ENCODE results near the gene SORCS2.

The SORCS2 gene

DNA sequence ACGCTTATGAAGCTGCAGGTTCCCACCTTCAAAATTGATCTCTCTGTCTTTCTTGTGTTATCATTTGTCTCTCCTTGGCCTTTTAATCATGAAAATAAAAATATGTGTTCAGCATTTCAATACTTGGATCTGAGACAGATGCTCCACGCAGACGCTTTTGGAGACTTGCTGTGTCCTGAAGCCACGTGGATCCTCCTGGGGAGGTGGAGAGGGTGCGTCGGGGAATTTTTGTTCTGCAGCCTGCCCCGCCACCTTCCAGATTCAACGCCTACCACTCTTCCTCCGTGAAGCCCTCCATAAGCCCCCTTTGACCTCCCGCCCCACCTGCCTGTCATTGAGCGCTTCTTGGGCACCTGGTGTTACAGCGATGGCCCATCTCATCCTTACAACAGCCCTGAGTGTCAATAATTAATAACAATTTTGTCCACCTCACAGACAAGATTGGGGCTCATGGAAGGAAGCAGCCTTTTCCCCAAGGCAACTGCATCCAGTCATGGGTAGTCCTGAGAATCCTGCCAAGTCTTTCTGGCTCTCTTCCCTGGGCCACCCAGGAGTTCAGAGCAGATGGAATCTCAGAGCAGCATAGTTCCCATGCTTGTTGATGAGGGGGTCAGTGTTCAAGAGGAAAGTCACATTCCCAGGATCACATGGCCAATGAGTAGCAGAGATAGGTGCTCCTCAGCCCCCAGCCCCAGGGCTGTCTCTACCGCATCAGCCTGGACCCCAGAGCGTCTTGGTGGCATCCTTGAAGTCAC is 415.0 kb downstream of the SORCS2 start:
- DNase-seq = no peak

DNA sequence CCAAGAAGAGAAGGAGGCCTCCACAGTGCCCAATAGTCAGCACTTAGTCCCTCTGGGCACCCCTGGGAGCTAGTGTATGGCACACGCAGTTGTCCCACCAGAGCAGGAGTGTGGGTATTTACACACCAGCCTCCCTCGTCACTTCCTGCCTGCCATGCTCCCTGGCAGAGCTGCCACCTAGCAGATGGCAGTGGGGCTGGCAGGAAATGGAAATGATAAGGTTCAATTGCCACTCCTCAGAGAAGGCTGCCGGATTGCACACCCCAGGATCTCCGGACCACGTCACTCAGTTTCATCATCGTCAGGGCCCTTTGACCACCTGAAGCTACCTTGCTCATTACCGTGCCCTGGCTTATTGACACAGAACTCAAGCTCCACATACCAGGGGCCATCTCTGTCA is 415.7 kb downstream of the SORCS2 start:
- DNase-seq = no peak

DNA sequence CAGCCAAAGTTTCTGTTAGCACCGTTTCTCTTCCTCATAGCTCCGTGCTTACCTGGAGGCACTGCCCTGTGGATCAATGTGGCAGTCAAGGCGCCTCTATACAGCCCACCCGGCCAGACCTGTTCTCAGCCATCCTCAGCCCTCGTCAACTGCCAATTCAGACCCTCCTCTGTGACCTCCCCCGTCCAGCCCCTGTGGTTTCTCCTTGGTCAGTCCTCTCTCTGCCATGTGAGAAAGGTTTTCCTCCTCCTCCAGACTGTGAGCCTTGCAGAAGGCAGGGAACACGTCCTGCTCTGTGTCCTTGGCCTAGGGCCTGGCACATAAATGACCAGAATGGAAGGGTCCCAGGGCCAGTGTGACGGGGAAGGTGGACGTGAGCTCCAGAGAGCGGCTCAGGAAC is 417.0 kb downstream of the SORCS2 start:
- no peak for DNase-seq

DNA sequence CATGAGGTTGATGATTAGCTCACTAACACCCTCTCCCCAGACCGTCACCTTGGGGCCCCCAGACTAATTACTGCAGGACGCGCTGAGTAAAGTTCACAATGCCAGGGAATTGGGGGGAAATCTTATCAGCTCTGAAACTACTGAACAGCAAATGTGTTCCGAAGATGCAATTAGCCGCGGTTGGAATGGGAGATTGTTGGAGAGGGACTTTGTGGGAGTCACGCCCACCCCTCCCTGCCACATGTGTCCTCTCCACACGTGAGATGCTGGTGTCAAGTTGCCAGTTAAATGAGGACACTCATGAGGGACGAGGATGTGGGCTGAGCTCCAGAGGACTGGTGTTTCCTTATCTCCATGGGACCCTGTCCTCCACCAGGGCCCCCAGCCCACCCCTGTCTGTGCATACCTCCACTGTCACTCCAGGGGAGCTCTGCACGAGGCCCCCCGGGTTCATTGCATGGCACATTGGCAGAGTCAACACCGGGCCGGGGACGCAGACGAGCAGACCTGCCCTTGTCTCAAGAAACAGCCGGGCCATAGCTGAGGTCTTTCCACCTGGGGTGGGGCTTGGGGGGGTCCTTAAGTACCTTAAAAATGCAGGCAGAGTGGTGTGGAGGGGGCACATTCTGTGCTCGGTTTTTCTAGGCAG is 417.8 kb downstream of the SORCS2 start:
- no peak for DNase-seq

DNA sequence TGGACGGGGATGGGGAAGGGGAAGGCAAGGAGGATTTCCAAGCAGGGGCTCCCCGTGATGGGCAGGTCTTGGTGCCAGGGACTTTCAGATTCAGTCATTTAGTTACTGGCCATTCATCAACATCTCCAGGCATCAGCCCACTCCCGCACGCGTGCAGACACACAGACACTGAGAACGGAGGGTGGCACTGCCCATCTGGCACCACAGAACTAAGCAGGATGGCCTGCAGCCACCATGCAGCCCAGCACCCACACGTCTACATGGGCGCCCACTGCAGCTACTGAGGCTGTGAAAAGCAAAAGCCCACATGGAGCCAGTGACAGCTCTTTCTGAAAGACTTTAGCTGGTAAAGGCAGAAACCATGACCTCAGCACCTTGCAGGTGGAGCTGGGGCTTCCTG is 418.5 kb downstream of the SORCS2 start:
- DNase-seq = no peak

DNA sequence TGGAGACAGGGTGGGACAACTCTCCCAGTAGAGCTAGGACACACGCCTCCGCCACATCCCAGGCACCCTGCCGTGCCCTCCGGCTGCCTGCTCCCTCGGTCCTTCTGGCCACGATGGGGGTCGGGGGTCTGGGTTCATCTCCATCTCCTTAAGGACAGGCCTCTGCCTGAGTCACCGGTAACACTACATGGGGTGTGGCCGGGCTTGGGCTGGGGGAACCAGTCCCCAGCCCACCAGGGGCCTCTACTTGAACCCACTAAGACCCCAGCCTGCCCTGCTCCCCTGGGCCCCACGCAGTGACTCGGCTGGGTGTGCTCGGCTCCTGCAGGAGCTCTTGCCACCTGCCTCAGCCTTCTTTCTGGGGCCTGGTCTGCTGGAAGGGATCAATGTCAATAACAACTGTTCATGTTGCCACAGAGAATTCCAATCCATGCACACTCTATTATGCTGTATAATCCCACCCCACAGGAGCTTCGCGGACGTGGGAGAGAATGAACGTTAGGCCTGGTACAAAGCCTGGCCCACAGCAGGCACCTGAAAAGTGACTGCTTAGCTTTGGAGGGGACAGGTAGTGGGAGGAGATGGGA is 420.1 kb downstream of the SORCS2 start:
- DNase-seq = no peak

DNA sequence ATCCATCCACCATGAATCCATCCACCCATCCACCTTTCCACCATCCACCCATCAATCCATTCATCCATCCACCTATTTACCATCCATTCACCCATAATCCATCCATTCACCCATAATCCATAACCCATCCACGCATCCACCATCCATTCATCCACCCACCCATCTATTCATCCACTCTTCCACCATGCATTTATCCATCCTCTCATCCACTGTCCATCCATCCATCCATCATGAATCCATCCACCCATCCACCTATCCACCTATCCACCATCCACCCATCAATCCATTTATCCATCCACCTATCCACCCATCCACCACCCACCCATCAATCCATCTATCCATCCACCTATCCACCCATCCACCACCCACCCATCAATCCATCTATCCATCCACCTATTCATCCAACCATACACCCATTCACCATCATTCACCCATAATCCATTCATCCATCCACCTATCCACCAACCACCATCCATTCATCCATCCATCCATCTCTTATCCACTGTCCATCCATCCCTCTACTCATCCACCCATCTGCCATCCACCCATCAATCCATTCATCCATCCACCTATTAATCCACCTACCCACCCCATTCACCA is 422.1 kb downstream of the SORCS2 start:
- no peak for DNase-seq

DNA sequence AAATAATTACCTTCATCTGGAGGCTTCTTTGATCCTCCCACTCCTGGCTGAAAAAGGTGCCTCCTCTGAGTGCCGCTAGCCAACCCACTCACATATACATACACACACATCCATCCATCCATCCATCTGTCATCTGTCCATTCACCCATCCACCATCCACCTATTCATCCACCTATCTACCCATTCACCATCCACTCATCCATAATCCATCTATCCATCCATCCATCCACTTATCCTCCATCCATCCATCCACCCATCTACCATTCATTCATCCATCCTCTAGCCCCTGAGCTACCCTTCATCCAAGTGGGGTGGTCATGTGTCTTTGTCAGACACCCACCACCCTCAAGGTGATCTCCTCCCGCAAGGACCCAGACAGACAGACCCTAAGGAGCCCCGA is 423.9 kb downstream of the SORCS2 start:
- no peak for DNase-seq

DNA sequence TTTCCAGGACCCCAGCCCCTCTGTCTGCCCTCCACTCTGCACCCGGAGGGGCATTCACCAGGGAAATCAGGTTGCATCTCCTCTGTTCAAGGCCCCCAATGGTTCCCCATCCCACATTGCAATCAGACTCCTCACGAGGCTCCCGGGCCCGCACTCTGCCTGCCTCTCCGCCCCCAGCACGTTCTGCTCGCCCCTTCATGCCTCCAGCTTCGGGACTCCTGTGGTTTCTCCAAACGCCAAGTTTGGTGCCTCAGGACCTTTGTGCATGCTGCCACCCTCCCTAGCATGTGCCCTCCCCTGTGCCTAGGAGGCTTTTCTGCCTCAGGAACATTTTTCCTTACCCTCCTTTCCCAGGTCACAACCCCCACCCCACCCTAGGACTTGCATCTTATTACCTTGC is 426.0 kb downstream of the SORCS2 start:
- no peak for DNase-seq

DNA sequence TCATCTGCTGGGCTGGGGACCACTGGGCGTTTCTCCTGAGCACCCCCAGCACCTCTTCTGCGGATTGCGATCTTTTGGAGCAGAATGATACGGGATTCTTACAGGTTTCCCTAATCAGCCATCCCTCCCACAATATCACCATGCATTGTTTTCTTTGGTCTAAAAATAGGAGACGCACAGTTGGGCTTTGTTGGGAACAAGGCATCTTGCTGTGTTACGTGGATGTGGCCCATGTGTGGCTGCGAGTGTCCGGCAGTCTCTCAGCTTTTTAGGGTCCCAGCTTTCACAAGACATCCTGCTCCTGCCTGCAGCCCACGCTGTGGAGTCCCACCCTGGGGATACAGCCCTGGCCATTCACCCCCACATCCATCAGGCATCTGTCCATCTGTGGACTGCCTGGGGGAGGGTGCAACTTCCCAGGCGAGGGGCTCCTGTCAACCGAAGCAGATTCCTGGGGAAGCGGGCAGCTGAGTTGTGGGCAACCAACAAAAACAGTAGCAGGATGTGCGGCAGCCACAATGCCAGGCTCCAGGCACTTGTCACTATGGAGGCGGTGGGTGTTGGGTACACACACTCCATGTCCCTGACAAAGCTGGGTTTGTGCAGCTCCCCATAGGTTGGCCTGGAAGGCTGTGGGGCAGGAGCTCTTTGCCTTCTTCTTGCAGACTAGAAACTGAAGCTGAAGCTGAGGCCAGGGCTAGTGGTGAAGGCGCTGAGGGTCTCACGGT is 427.9 kb downstream of the SORCS2 start:
- DNase-seq = no peak

DNA sequence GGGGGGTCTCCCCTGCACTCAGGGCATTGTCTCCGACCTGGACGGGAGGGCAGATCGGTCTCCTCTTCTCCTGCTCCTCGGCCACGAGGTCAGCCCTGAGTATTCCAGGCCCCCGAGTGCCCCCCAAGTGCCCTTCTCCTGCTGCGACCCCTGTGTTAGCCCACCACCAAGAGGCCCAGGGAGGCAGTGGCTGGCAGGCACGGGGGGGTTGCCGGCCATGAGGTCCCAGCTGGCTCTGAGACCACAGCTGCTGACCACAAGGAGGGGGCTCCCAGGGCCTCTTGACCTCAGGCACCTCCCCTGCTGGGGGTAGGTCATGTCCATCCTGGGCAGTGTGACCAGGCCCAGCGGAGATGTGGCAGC is 428.5 kb downstream of the SORCS2 start:
- no peak for DNase-seq

DNA sequence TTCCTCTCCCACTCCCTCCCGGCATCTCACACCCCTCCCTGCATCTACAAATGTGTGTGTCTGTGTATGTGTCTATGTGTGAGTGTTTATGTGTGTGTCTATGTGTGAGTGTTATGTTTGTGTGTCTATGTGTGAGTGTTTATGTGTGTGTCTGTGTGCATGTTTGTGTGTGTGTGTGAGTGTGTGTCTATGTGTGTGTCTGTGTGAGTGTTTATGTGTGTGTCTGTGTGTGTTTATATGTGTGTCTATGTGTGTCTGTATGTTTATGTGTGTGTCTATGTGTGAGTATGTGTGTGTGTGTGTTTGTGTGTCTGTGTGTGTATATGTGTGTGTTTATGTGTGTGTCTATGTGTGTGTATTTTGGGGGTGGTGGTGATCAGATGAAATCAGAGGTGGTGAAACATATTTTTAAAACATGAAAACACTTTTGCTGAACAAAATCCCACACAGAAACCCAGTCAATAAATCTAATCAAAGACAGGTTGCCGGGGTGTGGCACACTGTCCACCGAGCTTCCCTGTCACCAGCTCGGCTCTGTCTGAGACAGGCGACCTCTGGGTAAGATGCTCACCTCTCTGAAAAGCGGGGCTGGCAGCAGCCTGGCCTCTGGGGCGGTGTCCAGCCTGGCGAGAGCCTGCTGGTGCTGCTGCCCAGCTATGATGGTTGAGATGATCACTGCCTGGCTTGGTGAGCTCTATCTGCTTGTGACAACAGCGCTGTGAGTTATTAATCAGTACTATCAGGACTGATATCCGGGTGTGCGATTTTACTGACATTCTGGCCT is 429.1 kb downstream of the SORCS2 start:
- DNase-seq = no peak

DNA sequence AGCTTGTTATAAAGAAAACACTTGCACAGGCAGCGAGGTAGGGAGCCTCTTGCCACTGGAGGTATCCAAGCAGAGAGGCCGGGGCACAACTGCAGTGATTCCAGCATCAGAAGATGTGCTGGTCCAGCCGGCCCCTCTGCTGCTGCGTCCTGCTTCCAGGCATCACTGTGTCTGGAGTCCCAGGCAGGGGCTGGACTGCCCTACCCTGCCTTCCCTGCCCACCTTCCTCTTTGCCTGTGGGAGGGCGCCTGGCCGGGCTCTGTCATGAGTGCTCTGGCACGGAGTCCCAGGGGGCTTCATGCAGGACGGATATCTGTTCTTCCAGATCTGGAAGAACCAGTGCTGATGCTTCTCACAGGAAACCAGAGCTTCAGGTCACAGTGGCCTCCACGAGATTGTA is 430.0 kb downstream of the SORCS2 start:
- DNase-seq = no peak

DNA sequence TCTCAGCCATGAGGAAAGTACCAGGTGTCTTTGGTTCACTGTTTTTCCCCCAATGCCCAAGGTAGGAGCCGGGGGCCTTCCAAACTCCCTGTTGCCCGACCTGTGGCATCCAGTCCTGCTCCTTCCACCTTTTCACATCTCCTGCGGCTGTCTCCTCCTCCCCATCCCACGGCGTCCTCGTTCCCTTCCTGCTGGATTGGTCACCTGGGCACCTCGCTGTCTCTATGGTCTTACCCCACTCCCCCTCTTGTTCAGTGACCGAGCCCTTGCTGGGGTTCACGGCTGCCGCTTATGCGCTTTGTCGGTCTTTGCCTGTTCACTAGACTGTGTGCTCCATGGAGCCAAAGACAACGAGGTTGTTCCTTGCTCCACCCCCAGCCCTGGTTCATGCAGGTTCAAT is 431.1 kb downstream of the SORCS2 start:
- no peak for DNase-seq

DNA sequence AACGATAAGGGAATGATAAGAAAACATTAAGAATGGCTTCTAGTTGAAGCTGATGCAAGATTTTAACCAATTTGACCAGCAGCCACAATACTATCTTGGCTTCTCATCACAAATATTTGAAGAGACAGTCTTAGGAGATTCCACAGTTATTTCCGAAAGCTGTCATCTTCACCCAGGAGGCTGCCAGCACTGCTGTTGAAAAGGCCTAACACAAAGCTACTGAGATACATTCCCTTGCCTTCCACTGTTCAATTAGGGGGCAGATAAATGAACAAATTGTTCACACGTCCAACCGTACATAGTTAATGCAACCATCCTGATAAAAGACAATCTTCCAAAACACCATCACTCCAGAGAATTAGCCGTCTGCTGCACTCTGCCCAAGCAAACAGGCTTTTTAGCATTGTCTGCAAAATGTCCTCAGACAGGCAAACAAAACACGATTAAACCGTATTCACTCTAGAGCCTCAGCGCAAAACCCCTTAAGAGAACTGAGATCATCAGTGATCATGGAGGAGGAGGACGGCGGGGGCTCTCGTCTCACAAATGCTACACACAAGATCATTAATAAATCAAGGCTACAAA is 432.1 kb downstream of the SORCS2 start:
- no peak for DNase-seq

DNA sequence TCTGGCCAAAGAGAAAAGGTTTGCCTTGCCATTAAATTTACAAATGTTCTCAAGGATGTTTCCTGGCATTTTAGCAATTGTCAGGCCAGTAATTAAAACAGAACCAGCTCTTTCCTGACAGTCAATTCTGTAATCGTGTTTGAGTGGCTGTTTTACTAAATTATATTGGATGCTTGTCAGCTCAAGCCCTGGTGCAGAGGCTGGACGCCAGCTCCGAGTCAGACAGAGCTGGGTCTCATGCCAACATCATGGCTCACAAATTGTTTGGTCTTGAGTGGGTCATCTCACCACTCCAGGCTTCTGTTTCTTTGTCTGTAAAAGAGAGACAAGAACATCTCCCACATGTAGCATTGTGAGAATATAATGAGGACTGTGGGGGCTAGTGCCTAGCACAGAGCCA is 432.7 kb downstream of the SORCS2 start:
- DNase-seq = no peak

DNA sequence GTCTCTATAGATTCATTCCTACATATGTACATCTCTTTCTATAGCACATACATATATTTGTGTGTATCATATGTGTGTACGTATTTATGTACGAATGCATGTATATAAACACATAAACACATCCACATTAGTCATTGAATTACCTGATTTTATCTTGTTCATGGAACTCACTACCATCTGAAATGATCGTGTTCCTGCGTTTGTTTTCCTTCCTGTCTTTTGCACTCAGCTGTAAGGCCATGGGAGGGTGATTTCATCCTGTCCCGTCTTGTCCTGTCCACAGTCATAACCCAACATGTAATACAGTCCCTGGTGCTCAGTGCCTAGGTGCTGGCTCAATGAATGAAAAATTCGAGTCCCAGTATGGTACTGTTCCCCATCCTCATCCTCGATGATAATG is 434.2 kb downstream of the SORCS2 start:
- DNase-seq = no peak

DNA sequence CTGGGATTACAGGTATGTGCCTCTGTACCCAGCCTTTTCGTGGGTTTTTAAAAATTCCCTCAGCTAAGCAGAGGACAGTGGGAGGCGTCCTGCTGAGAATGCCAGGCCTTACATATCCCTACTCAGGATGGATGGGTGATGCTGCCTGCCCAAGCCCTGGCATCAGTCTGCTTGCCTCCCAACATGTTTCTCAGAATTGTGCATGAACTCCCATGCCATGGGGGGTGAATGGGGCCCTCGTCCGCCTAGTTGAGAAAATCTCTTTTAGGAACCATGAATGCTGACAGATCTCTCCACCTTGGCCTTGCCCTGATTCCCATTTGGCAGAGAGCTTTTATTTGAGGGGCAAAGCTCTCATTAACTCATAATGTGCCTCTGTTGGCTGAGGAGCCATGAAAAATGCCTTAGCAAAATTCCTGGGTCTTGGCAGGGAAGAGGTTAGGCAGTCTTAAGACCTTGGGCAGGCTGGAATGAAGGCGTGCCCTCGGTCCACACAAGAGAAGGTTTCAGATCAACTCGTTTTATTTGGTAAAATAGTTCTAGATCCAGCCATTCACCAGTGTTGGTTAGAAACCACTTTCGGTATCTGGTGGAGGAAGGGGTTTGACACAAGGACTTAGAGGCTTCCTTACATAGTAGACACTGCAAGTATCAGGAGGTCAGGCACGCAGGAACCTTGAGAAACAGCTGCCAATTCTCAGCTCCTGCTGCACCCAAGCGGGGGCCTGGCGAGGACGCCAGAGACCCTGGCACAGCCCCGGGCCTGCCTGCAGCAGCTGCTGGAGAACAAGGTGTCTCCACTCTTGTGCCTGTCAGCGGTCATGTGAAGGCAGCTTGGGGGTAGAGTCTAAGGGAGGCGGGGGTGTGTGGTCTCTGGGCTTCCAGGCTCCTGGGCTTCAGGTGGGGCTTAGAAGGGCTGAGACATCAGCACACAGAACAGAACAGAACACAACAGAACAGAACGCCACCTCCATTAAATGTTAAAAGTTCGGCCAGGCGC is 435.2 kb downstream of the SORCS2 start:
- no peak for DNase-seq

DNA sequence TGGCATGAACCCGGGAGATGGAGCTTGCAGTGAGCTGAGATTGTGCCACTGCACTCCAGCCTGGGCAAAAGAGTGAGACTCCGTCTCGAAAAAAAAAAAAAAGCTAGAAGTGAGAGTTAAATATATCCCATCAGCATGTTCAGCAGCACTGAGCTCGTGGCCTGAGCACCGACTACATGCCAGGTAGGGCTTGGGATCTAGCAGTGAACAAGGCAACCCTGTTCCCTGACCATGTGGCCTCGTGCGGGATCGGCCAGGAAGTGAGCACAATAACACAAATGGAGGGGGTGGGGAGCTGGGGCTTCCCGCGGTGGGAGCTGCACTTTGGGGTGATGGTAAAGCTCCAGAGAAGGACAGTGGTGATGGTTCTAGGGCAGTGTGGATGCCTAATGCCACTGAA is 436.1 kb downstream of the SORCS2 start:
- DNase-seq = no peak

DNA sequence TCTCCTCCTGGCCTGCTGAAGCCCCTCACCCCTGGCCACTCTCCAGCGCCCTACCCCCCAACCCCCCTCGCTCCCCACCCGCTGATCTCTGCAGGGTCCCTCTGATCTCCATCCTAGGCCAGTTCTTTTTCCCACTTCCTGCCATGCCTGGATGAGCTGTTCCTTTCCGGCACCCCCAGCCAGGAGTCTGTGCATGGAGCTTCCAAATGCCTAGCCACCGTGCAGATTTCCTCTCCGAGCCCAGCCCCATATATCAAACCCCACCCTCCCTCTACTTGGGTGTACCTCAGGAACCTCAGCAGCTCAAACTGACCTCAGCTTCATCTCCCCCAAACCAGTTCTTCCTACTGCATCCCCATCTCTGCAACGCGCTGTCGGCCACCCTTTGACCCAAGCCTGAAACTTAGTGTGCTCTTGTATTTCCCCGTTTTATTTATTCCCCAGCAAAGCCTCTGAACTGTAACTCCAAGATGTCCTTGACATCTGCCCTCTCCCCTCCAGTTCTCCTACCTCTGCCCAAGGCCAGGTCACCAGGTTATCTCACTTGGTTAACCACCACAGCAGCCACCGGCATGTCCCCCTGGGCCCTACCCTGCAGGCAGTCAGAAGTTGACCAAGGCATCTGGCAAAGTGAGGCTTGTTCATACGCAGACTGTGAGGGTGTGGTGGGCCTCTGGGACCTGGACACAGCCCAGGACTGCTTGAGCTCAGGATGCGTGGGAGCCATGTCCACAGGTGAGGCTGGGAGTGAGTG is 437.3 kb downstream of the SORCS2 start:
- no peak for DNase-seq

All from DMS53 (cell line).